GM19025 (cell line): Measurements from ENCODE around the gene ARL4D.

Experiments used
- ATAC-seq: cut with Tn5 transposase; IDR thresholded peaks from one replicate; pipeline ENCODE4 v1.9.1; 2021; ENCODE audit warnings: mild to moderate bottlenecking, low read depth, moderate library complexity; ENCODE audit not compliant: unreplicated experiment

The ARL4D gene

GRCh38 chr17:43449470-43450248 lies 50.9 kb downstream of the ARL4D start:
- ATAC-seq = no peak
